GM19463 (cell line): ENCODE measurements around the gene ARHGEF25.
"Not testable (repeated sequence)": the region's sequence is repeated elsewhere in the genome, so short reads cannot be mapped to it uniquely, and the experiment has no call there.

Experiments
- ATAC-seq: cut with Tn5 transposase; IDR thresholded peaks from one replicate; pipeline ENCODE4 v1.9.1; 2021; ENCODE audit warnings: mild to moderate bottlenecking, moderate library complexity; ENCODE audit not compliant: unreplicated experiment

ARHGEF25 gene

GRCh38 chr12:57632958-57633840, 22.0 kb downstream of the ARHGEF25 start, which contains the start of gene B4GALNT1:
Gene B4GALNT1, minus strand, starts transcription at chr12:57633201. Its CDS starts 1,069 bp downstream, at chr12:57632132.
- peak; percentile 87 for ATAC-seq

GRCh38 chr12:57636731-57637130, 25.5 kb downstream of the ARHGEF25 start:
- not testable (repeated sequence) for ATAC-seq

- ATAC-seq, result no peak
Observed at GRCh38 chr12:57637364-57637763, 26.1 kb downstream of the ARHGEF25 start.

GRCh38 chr12:57638096-57638495, 26.9 kb downstream of the ARHGEF25 start:
- no peak for ATAC-seq

- no peak for ATAC-seq
Observed at GRCh38 chr12:57640175-57641042, 29.2 kb downstream of the ARHGEF25 start.

- no peak for ATAC-seq
Observed at GRCh38 chr12:57641699-57642442, 30.6 kb downstream of the ARHGEF25 start.

GRCh38 chr12:57645990-57646658, 34.9 kb downstream of the ARHGEF25 start:
- ATAC-seq, result not testable (repeated sequence)

GRCh38 chr12:57646659-57647049, 35.4 kb downstream of the ARHGEF25 start:
- ATAC-seq, result not testable (repeated sequence)

- ATAC-seq, result no peak
Observed at GRCh38 chr12:57654042-57654441, 42.8 kb downstream of the ARHGEF25 start.

- no peak for ATAC-seq
Observed at GRCh38 chr12:57655541-57656240, 44.5 kb downstream of the ARHGEF25 start.

- ATAC-seq, result not testable (repeated sequence)
Observed at GRCh38 chr12:57656408-57656807, 45.2 kb downstream of the ARHGEF25 start.

- ATAC-seq, result no peak
Observed at GRCh38 chr12:57657744-57658143, 46.5 kb downstream of the ARHGEF25 start.

- ATAC-seq, result no peak
Observed at GRCh38 chr12:57658890-57659289, 47.7 kb downstream of the ARHGEF25 start.

- no peak for ATAC-seq
Observed at GRCh38 chr12:57661376-57661775, 50.1 kb downstream of the ARHGEF25 start.

GRCh38 chr12:57665066-57665820, 54.0 kb downstream of the ARHGEF25 start:
- ATAC-seq, result not testable (repeated sequence)
